ENCODE measurements around the gene MLX. TPM values are rescaled to one million over a fixed set of nuclear protein-coding genes. Genes with fewer than 3 reads are reported as not detected.

Gene MLX
- total and polyA plus RNA-seq, 2 of the 8 experiments (the other 6 are each of a cell fraction or from before 2014, with no cell fraction given) = 27.0 to 27.5 TPM

DNA sequence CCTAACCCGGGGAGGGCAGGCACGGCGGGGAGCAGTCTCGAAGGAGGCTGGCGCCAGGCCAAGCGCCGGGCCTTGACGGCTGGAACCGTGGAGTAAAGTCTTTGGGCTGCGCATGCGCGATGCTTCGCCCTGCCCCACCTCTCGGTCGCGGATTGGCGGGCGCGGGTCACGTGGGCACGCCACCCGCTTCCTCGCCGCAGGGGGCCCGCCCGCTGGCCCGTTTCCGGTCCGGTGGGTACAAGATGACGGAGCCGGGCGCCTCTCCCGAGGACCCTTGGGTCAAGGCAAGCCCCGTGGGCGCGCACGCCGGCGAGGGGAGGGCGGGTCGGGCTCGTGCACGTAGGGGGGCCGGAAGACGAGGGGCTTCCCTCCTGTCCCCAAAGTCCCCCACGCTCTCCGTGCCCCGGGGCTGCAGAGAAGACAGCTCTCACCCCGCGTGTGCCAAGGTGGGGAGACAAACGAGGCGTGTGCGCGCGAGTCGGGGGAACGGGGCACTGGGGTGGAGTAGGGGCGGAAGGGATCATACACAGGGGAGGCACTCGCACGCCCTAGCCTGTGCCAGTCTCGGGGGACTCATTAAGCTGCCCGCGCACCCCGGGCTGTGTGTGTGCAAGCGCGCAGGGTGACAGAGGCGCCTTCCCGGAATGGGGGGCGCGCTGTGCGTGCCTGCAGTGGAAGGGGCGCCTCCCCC lies at the start of gene MLX (continued):
- no peak for TF ChIP-seq NANOG (IDR thresholded peaks at IDR 0.05; ENCODE audit: insufficient read depth, low read depth, low read length, poor library complexity, severe bottlenecking)
- TF ChIP-seq BRCA1 (IDR thresholded peaks at IDR 0.05; ENCODE audit: low read depth, low read length) = no peak
- no peak for TF ChIP-seq HDAC6 (IDR thresholded peaks at IDR 0.05; ENCODE audit: low read depth, low read length)
- TF ChIP-seq KDM5A (IDR thresholded peaks at IDR 0.05; ENCODE audit: low read length) = no peak
- TF ChIP-seq YY1 (IDR thresholded peaks at IDR 0.05; ENCODE audit: low read depth, low read length) = peak; percentile 85
- peak; percentile 34; the same call in 1 of the 2 replicates for TF ChIP-seq TEAD4 (IDR thresholded peaks at IDR 0.05; ENCODE audit: low read depth, low read length)
- peak in 1 of 2 experiments; percentile 11; a peak in 1 of 3 replicates for TF ChIP-seq POLR2A (IDR thresholded peaks at IDR 0.05; ENCODE audit: control extremely low read depth in 1 of 2, low read depth in 2 of 2, low read length in 2 of 2)
- no peak for TF ChIP-seq SUZ12 (IDR thresholded peaks at IDR 0.05; ENCODE audit: low read length)
- TF ChIP-seq TBP (IDR thresholded peaks at IDR 0.05; ENCODE audit: low read depth, low read length) = no peak; the same call in 1 of the 2 replicates
- no peak for TF ChIP-seq TAF7 (optimal IDR thresholded peaks at IDR 0.05; ENCODE audit: borderline replicate concordance, low read depth, low read length)
- TF ChIP-seq ATF2 (IDR thresholded peaks at IDR 0.05; ENCODE audit: low read length) = no peak
- TF ChIP-seq ZNF274 (IDR thresholded peaks at IDR 0.05; ENCODE audit: borderline replicate concordance, extremely low read depth, low read length) = no peak
- peak; percentile 29 to 54; a peak in 2 of 4 replicates for TF ChIP-seq SIN3A (conservative IDR thresholded peaks at IDR 0.05 in 1 of 2, IDR thresholded peaks at IDR 0.05 in 1 of 2; ENCODE audit: low read depth in 1 of 2, low read length in 2 of 2)
- TF ChIP-seq PHF8 (conservative IDR thresholded peaks at IDR 0.05; ENCODE audit: low read depth, low read length) = peak; percentile 60; the same call in 1 of the 2 replicates
- peak; percentile 88 for TF ChIP-seq NRF1 (IDR thresholded peaks at IDR 0.05; ENCODE audit: low read depth, low read length)
- no peak for TF ChIP-seq EZH2 (IDR thresholded peaks at IDR 0.05; ENCODE audit: low read depth, low read length, severe bottlenecking)
- no peak for TF ChIP-seq ASH2L (IDR thresholded peaks at IDR 0.05; ENCODE audit: low read length)
- TF ChIP-seq EP300 (IDR thresholded peaks at IDR 0.05; ENCODE audit: borderline replicate concordance in 1 of 2, low read depth in 2 of 2, low read length in 2 of 2) = no peak
- TF ChIP-seq SP1 (IDR thresholded peaks at IDR 0.05; ENCODE audit: low read depth, low read length) = no peak
- TF ChIP-seq RBBP5 (IDR thresholded peaks at IDR 0.05; ENCODE audit: borderline replicate concordance, low read depth, low read length) = no peak; the same call in 1 of the 2 replicates
- TF ChIP-seq TCF12 (IDR thresholded peaks at IDR 0.05; ENCODE audit: low read depth, low read length) = no peak
